ENCODE data around the gene CDX4.
"Not testable (repeated sequence)": the region's sequence is repeated elsewhere in the genome, so short reads cannot be mapped to it uniquely, and the experiment has no call there.

CDX4 gene, protein sequence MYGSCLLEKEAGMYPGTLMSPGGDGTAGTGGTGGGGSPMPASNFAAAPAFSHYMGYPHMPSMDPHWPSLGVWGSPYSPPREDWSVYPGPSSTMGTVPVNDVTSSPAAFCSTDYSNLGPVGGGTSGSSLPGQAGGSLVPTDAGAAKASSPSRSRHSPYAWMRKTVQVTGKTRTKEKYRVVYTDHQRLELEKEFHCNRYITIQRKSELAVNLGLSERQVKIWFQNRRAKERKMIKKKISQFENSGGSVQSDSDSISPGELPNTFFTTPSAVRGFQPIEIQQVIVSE
- 0 reads per million in 2 donors for total RNA-seq

DNA sequence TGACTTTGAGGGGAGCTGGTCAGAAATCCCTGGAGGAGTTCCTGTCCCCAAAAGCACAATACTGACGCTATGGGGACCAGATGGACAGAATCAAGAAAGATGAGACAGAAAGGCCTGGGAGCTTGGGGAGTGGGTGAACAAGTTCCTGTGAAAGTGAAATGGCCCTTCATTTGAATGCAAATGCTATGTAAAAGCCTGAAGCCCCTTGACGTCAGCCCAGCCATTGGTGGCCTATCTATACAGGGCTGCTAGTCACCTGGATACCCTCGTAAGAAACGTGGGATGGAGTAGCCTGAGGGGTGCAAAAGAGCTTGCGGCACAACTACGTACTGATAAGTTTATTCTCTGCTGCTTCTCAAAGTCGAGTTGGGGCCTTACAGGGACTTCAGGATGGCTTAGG, at the start of gene CDX4:
TSS of gene CDX4 (plus strand) at position 223 of the 400 bp plus-strand sequence. CDS start 201 bp downstream, outside the sequence.
- DNase-seq, result no peak

- no peak for DNase-seq
Observed at GRCh38 chrX:73398185-73398914, 48.5 kb upstream of the CDX4 start.

DNA sequence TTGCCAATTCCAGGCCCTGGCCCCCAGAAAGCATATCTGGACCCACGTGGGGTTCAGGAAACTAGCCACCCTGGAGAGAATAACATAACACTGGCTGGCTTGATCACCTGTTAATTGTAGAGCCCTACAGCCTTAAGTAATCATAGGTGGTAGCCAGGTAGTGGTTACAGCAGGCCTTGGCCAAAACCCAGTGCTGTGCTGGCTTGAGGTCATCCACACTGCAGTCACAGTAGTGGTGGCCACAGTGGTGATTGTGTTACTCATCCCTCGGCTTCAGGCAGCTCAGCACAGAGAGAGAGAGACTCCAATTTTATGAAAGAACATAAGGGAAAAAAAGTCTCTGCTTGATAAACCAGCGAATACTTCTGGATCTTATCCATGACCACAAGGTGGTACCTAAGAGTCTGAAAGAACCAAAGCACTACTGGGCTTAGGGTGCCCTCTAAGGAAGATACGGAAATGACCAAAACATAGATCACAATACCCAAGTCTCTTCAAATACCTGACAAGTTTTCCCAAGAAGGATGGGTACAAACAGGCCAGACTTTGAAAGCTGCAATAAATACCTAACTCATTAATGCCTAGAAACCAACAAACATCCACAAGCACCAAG, 46.6 kb upstream of the CDX4 start:
- DNase-seq, result no peak

GRCh38 chrX:73401591-73402266, 45.1 kb upstream of the CDX4 start:
- DNase-seq, result no peak

DNA sequence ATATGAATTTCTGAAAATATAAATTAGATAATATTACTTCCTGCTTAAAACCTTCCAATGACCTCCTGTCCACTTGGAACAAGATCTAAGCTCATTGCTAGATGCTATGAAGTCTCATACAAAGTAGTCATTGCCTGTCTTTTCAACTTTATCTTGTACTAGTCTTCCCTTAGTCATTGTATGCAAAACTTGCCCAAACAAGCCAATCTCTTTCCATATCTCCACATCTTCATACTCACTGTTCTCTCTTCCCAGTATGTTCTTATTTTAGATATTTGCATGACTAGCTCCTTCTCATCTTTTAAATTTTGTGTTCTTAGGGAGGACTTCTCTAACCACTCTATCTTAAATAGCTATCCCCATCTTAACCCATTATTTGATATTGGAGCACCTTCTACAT, 33.9 kb upstream of the CDX4 start:
- no peak for DNase-seq

GRCh38 chrX:73447311-73447794, 500 bp downstream of the CDX4 start:
- no peak for DNase-seq

DNA sequence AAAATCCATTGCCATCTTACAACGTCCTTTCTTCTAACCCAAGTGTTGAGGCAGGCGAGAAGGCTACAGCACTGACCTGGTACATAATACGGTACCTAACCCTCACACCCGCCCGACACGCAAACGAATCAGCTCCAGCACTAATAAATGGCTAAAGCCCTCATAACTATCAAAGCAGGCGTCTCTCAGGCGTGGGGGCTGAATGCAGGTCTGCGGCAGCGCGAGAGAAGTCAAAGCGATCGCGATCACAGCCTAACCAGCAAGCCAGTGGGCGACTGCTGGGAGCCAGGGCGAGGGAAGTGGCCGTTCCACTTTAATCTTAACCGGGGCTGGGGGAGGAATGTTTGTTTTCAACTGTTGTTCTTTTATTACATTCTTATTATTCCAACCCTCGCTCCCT, 1.5 kb downstream of the CDX4 start:
- DNase-seq, result no peak

GRCh38 chrX:73455171-73455570, 8.3 kb downstream of the CDX4 start:
- DNase-seq, result no peak

- DNase-seq, result no peak
Observed at GRCh38 chrX:73457306-73457705, 10.5 kb downstream of the CDX4 start.

GRCh38 chrX:73468376-73468775, 21.5 kb downstream of the CDX4 start:
- DNase-seq, result no peak

- DNase-seq, result no peak
Observed at GRCh38 chrX:73478961-73479360, 32.1 kb downstream of the CDX4 start.

DNA sequence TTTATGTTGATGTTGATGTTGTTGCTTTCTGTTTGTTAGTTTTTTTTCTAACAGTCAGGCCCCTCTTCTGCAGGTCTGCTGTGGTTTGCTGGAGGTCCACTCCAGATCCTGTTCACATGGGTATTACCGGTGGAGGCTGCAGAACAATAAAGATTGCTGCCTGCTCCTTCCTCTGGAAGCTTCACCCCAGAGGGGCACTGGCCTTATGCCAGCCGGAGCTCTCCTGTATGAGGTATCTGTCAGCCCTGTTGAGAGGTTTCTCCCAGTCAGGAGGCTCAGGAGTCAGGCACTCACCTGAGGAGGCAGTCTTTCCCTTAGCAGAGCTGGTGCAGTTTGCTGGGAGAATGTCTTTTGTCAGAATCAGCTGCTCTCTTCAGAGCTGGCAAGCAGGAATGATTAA, 34.7 kb downstream of the CDX4 start:
- DNase-seq, result no peak

GRCh38 chrX:73490661-73491060, 43.8 kb downstream of the CDX4 start:
- no peak for DNase-seq

DNA sequence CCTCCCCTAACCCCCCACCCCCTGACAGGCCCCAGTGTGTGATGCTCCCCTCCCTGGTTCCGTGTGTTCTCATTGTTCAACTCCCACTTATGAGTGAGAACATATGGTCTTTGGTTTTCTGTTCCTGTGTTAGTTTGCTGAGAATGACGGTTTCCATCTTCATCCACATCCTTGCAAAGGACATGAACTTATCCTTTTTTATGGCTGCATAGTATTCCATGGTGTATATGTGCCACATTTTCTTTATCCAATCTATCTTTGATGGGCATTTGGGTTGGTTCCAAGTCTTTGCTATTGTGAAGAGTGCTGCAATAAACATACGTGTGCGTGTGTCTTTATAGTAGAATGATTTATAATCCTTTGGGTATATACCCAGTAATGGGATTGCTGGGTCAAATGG, 45.3 kb downstream of the CDX4 start:
- DNase-seq, result not testable (repeated sequence)
